Measurements from ENCODE around the gene ZXDC. TPM values are rescaled to one million over a fixed set of nuclear protein-coding genes. Genes with fewer than 3 reads are reported as not detected.

Gene ZXDC
- polyA plus RNA-seq, 1 experiment, result 15.8 TPM

DNA sequence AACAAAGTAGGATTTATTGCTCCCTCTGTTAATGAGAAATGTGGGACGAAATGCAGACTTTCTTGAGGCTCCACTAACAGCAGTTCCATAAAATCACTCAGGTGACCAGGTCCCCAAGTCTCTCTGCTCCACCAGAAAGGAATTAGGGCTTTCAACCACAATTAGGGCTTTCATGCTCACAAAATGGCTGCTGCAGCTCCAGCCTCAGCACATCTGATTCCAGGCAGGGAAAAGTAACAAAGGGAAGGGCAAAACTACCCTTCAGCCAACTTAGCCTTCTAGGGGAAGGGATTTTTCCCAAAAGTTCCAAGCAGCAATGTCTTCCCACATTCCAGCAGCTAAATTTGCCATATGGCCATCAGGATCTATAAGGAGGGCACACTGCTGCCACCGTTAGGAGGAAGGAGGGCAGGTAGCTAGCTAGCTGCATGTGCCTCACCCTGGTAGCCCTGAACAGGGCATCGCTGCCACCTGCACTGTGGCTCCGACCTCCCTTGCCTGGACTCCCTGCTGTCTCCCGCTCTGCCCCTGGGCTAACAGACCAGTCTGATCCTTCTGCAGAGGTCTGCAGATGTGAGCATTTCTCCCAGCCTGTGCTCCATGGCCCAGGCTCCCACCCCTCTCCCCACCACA, 68.2 kb downstream of the ZXDC start:
- Histone ChIP-seq H3K4me3 (ENCODE audit: low read depth, low read length) (no peak overlapping the region), H3K36me3 (ENCODE audit: control insufficient read depth, insufficient read depth, low read length) (no peaks in the 10 kb centered on the region), H3K27me3 (ENCODE audit: control insufficient read depth, insufficient read depth, low read length) (peaks cover 15% of the 10 kb centered on the region)
- ChIA-PET POLR2A (no interaction called here), CTCF (interaction anchor here (0.5 to 1.1 kb wide), 2 partner anchors 77 to 148 kb away, joined by 3 read pairs; no protein-coding TSS in a partner anchor)
- TF ChIP-seq, protein P1, sequence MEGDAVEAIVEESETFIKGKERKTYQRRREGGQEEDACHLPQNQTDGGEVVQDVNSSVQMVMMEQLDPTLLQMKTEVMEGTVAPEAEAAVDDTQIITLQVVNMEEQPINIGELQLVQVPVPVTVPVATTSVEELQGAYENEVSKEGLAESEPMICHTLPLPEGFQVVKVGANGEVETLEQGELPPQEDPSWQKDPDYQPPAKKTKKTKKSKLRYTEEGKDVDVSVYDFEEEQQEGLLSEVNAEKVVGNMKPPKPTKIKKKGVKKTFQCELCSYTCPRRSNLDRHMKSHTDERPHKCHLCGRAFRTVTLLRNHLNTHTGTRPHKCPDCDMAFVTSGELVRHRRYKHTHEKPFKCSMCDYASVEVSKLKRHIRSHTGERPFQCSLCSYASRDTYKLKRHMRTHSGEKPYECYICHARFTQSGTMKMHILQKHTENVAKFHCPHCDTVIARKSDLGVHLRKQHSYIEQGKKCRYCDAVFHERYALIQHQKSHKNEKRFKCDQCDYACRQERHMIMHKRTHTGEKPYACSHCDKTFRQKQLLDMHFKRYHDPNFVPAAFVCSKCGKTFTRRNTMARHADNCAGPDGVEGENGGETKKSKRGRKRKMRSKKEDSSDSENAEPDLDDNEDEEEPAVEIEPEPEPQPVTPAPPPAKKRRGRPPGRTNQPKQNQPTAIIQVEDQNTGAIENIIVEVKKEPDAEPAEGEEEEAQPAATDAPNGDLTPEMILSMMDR (IDR thresholded peaks at IDR 0.05; ENCODE audit: insufficient read depth, low read depth, low read length), result no peak
- no peak for DNase-seq (ENCODE audit: low read depth)

DNA sequence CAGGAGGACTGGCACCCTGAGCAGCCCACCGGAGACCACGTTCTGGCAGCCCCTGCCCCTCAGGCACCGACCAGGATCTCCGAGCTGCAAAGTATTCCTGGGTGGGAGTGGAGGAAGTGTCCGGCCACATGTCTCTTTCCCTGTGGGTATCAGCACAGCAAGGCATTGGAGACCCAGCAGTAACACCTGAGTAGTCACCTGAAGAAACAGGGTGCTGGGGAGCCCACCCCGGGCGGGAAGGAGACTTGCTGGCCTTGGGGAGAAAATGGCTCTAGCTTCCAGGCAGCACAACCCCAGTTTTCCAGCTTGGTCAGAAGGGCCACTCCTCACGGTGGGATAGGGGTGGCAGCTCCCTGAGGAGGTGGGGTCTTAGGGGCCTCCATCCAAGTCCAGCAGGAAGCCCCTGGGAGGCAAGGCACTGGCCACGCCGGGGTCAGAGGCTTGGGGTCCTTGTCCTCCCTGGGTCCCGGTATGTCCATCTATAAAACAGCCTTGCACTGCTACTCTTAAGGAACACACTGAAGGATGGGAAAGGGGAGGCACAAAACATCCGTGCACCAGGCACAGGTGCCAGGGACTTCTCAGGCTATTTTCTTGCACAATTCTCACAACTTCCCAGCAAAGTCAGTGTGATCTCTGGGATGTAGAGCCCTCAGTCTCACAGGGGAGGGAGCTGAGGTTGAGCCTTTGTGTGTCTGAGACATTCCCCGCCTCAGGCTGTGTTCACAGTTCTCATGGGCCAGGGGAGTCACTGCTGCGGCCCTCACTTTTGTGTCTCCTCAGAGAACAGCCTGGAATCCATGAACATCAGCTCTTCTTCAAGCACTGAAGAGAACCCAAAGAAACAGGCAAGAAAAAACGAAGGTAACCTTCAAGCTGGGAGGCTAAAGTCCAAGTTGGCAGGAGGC, 69.0 kb downstream of the ZXDC start:
- TF ChIP-seq, protein P1 (IDR thresholded peaks at IDR 0.05; ENCODE audit: insufficient read depth, low read depth, low read length), result no peak
- DNase-seq (ENCODE audit: low read depth), result no peak
- CTCF ChIA-PET, result interaction anchor here (1.1 kb wide), 1 partner anchor 147 kb away, joined by 3 read pairs; no protein-coding TSS in a partner anchor
- POLR2A ChIA-PET, result no interaction called here
- H3K27me3 ChIP-seq (ENCODE audit: control insufficient read depth, insufficient read depth, low read length), result peaks cover 15% of the 10 kb centered on the region
- no peak overlapping the region for H3K4me3 ChIP-seq (ENCODE audit: low read depth, low read length)
- H3K36me3 ChIP-seq (ENCODE audit: control insufficient read depth, insufficient read depth, low read length), result no peaks in the 10 kb centered on the region

DNA sequence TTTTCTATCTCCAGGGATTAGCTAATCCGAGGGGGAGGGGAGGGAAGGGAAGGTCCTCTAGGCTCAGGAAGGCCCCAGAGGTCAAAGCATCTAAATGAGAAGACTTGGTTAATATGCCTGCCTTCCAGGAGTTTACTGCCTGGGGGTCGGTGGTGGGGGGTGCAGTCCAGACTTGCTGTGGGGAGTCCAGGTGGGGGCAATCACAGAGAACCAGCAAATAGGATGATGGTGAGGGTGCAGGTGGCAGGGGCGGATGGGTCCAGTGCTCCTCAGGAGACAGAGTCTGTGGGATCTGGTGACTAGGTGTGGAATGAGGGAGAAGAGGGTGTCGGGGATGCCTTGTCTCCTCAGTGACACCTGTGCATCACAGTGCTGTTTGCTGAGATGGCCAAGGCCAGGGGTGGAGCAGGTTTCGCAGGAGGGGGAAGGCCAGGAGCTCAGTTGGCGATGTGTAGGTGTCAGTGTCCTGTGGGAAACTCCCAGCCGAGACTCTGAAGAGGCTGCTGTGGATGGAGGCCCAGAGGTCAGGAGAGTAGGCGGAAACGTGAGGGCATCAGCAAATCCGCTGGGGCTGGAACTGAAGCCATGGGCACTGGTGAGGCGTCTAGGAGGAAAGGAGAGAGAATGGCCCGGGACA, 72.9 kb downstream of the ZXDC start:
- ChIA-PET POLR2A (no interaction called here), CTCF (no interaction called here)
- Histone ChIP-seq H3K4me3 (ENCODE audit: low read depth, low read length) (no peak overlapping the region), H3K36me3 (ENCODE audit: control insufficient read depth, insufficient read depth, low read length) (no peaks in the 10 kb centered on the region), H3K27me3 (ENCODE audit: control insufficient read depth, insufficient read depth, low read length) (peaks cover 13% of the 10 kb centered on the region)
- TF ChIP-seq, protein P1 (IDR thresholded peaks at IDR 0.05; ENCODE audit: insufficient read depth, low read depth, low read length), result no peak
- no peak for DNase-seq (ENCODE audit: low read depth)

DNA sequence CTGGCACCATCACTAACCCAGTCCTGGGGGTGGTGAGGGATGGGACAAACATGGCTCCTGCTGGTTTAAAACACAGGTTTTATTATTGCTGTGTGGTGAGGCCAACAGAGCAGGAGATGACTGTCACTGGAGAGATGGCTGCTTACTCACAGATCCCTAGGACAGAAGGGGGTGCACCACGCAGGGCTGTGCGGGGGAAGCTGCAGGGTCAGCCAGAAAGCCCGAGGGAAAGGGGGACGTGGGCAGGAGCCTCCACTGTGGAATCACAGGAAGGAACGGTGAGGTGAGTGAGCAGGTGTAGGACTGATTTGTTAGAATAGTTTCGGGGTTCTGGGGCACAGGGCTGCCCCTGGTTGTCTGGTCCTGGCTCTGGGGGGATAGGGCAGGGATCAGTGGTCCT, 73.5 kb downstream of the ZXDC start:
- no peak for DNase-seq (ENCODE audit: low read depth)
- TF ChIP-seq, protein P1 (IDR thresholded peaks at IDR 0.05; ENCODE audit: insufficient read depth, low read depth, low read length), result no peak
- CTCF ChIA-PET, result no interaction called here
- no peaks in the 10 kb centered on the region for H3K36me3 ChIP-seq (ENCODE audit: control insufficient read depth, insufficient read depth, low read length)
- POLR2A ChIA-PET, result no interaction called here
- no peak overlapping the region for H3K4me3 ChIP-seq (ENCODE audit: low read depth, low read length)
- H3K27me3 ChIP-seq (ENCODE audit: control insufficient read depth, insufficient read depth, low read length), result peaks cover 8% of the 10 kb centered on the region

DNA sequence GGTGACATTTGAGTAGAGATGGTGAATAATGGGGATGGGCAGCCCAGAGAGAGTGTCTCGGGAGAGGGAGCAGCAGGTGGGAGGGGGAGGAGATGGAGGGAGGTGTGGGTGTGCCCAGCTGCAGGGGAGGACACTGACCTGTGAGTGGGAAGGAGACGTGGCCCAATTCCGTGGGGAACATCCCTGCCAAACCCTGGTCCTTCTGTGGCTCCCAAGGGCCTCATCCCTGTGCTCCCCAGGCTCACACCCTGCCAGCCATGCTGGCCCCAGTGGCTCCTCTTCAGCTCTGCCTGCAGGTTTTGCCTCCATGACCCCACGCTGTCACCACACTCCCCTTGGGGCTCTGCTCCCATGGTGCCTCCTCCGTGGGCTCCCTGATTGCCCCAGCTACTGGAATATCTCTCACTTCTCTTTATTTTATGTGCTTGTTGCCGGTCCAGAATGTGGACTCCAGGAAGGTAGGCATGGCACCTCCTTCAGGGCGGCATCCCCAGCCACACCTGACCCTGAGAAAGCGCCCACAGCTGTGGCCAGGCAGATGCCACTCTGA, 74.0 kb downstream of the ZXDC start:
- DNase-seq (ENCODE audit: low read depth), result no peak
- Histone ChIP-seq H3K36me3 (ENCODE audit: control insufficient read depth, insufficient read depth, low read length) (no peaks in the 10 kb centered on the region), H3K4me3 (ENCODE audit: low read depth, low read length) (no peak overlapping the region), H3K27me3 (ENCODE audit: control insufficient read depth, insufficient read depth, low read length) (peaks cover 8% of the 10 kb centered on the region)
- CTCF ChIA-PET, result no interaction called here
- POLR2A ChIA-PET, result no interaction called here
- TF ChIP-seq, protein P1 (IDR thresholded peaks at IDR 0.05; ENCODE audit: insufficient read depth, low read depth, low read length), result no peak
